ENCODE data around the gene MDN1. TPM values are rescaled to one million over a fixed set of nuclear protein-coding genes. Genes with fewer than 3 reads are reported as not detected.

Gene MDN1
- total RNA-seq, 2 experiments from 2014 or later: 69.0 TPM

- intact Hi-C loops (cut with micrococcal nuclease): no loop called here
- no peak for TF ChIP-seq CTCF (IDR thresholded peaks at IDR 0.05)
- POLR2A ChIA-PET: interaction anchor here (0.7 kb wide), 1 partner anchor 48 kb away, joined by 3 read pairs; no protein-coding TSS in a partner anchor
- Mint-ChIP-seq H3K4me1 (ENCODE audit: low read depth) (no peaks in the 10 kb centered on the region), H3K36me3 (ENCODE audit: low read depth) (peaks cover 57% of the 10 kb centered on the region), H3K4me3 (no peak overlapping the region), H3K9me3 (no peaks in the 10 kb centered on the region), H3K27ac (no peak overlapping the region), H3K27me3 (no peaks in the 10 kb centered on the region)
- CTCF ChIA-PET: no interaction called here
- no peak for DNase-seq
- no peak for ATAC-seq
These were observed 42.9 kb downstream of the MDN1 start for GRCh38 chr6:89776583-89777233.

GRCh38 chr6:89775150-89775549, 44.4 kb downstream of the MDN1 start:
- no peaks in the 10 kb centered on the region for H3K9me3 Mint-ChIP-seq
- H3K27me3 Mint-ChIP-seq: no peaks in the 10 kb centered on the region
- ChIA-PET CTCF (no interaction called here), POLR2A (no interaction called here)
- no peak for TF ChIP-seq CTCF (IDR thresholded peaks at IDR 0.05)
- H3K4me3 Mint-ChIP-seq: no peak overlapping the region
- no peak for ATAC-seq
- intact Hi-C loops (cut with micrococcal nuclease): no loop called here
- no peak for DNase-seq
- peaks cover 54% of the 10 kb centered on the region for H3K36me3 Mint-ChIP-seq (ENCODE audit: low read depth)
- peak overlapping the region; percentile 26 for H3K27ac Mint-ChIP-seq
- H3K4me1 Mint-ChIP-seq (ENCODE audit: low read depth): no peaks in the 10 kb centered on the region

GRCh38 chr6:89769572-89769971, 50.0 kb downstream of the MDN1 start:
- intact Hi-C loops (cut with micrococcal nuclease): no loop called here
- DNase-seq (no peak), ATAC-seq (no peak)
- Mint-ChIP-seq H3K27ac (no peak overlapping the region), H3K36me3 (ENCODE audit: low read depth) (peaks cover 44% of the 10 kb centered on the region), H3K4me1 (ENCODE audit: low read depth) (no peaks in the 10 kb centered on the region), H3K27me3 (no peaks in the 10 kb centered on the region), H3K9me3 (no peaks in the 10 kb centered on the region), H3K4me3 (no peak overlapping the region)
- no peak for TF ChIP-seq CTCF (IDR thresholded peaks at IDR 0.05)
- POLR2A ChIA-PET: interaction anchor here (0.7 to 0.9 kb wide), 2 partner anchors 53 to 119 kb away, joined by 3 to 5 read pairs; no protein-coding TSS in a partner anchor
- CTCF ChIA-PET: no interaction called here

GRCh38 chr6:89768324-89768723, 51.3 kb downstream of the MDN1 start:
- TF ChIP-seq CTCF (IDR thresholded peaks at IDR 0.05): no peak
- Mint-ChIP-seq H3K36me3 (ENCODE audit: low read depth) (peaks cover 41% of the 10 kb centered on the region), H3K27ac (no peak overlapping the region), H3K27me3 (no peaks in the 10 kb centered on the region), H3K4me3 (no peak overlapping the region), H3K9me3 (no peaks in the 10 kb centered on the region), H3K4me1 (ENCODE audit: low read depth) (no peaks in the 10 kb centered on the region)
- POLR2A ChIA-PET: interaction anchor here (0.9 to 1.2 kb wide), 2 partner anchors 19 to 117 kb away, joined by 3 read pairs; no protein-coding TSS in a partner anchor
- CTCF ChIA-PET: interaction anchor here (0.6 to 1.3 kb wide), 3 partner anchors 19 to 38 kb away, joined by 3 read pairs; no protein-coding TSS in a partner anchor
- intact Hi-C loops (cut with micrococcal nuclease): no loop called here
- DNase-seq (no peak), ATAC-seq (no peak)

- no peak overlapping the region for H3K4me3 Mint-ChIP-seq
- ChIA-PET POLR2A (no interaction called here), CTCF (interaction anchor here (1.1 to 1.2 kb wide), 3 partner anchors 8 to 35 kb away, joined by 3 to 5 read pairs (median 3); no protein-coding TSS in a partner anchor)
- H3K27ac Mint-ChIP-seq: no peak overlapping the region
- no peaks in the 10 kb centered on the region for H3K4me1 Mint-ChIP-seq (ENCODE audit: low read depth)
- H3K36me3 Mint-ChIP-seq (ENCODE audit: low read depth): peaks cover 36% of the 10 kb centered on the region
- no peak for TF ChIP-seq CTCF (IDR thresholded peaks at IDR 0.05)
- H3K9me3 Mint-ChIP-seq: no peaks in the 10 kb centered on the region
- ATAC-seq: no peak
- no peak for DNase-seq
- no peaks in the 10 kb centered on the region for H3K27me3 Mint-ChIP-seq
- intact Hi-C loops (cut with micrococcal nuclease): no loop called here
These were observed 56.0 kb downstream of the MDN1 start for GRCh38 chr6:89763550-89763949.

Measured in activated CD8-positive, alpha-beta T cell treated with anti-CD3 and anti-CD28 coated beads for 36 hours (primary cell).